Stimulated activated CD4-positive, alpha-beta T cell treated with anti-CD3 and anti-CD28 coated beads, Interleukin-4, amount 100 ng/mL, for 4 hours (primary cell): ENCODE results near the gene DSTN.
"Not testable (repeated sequence)": the region's sequence is repeated elsewhere in the genome, so short reads cannot be mapped to it uniquely, and the experiment has no call there.

Source experiments
- DNase-seq, 2 experiments: peaks; one replicate each; pipeline ENCODE4 v3.0.0-alpha.2; 2020

DSTN gene

GRCh38 chr20:17653835-17654648 lies 84.2 kb downstream of the DSTN start:
- DNase-seq: no peak

- peak in 1 of 2 experiments; percentile 20 for DNase-seq
Observed at GRCh38 chr20:17654649-17655285, 84.9 kb downstream of the DSTN start.

GRCh38 chr20:17655286-17655651 lies 85.4 kb downstream of the DSTN start:
- DNase-seq: no peak

GRCh38 chr20:17655865-17656479 lies 86.1 kb downstream of the DSTN start:
- no peak for DNase-seq

- no peak for DNase-seq
Observed at GRCh38 chr20:17657079-17657825, 87.4 kb downstream of the DSTN start.

GRCh38 chr20:17657898-17658647 lies 88.2 kb downstream of the DSTN start:
- no peak for DNase-seq

- DNase-seq: no peak
Observed at GRCh38 chr20:17658648-17658993, 88.7 kb downstream of the DSTN start.

GRCh38 chr20:17659344-17659743 lies 89.5 kb downstream of the DSTN start:
- DNase-seq: not testable (repeated sequence)
